IMR-90 (cell line): Measurements from ENCODE around the gene TGFA. TPM values are rescaled to one million over a fixed set of nuclear protein-coding genes. Genes with fewer than 3 reads are reported as not detected.
A peak's percentile ranks its signal among the peaks of the same experiment; 100 is the strongest.

Experiments
- ATAC-seq: fragments of 200-7000 bp; cut with Tn5 transposase; 2 replicates; pipeline ENCODE4 v1.9.1; 2020; ENCODE audit warnings: low read depth, mild to moderate bottlenecking, moderate library complexity
- BruUV-seq: library from RNA; stranded (reverse); fragments of 400-500 nt; replicated peaks from 2 replicates; lab custom pipeline; 2021; lab: Mats Ljungman, UMichigan
- CTCF ChIA-PET: fragments of 300-600 bp; formaldehyde crosslinking; extraction: SDS; loops from one replicate; lab custom pipeline; 2021; ENCODE audit warnings: antibody characterized with exemption; lab: Yijun Ruan, JAX
- POLR2A ChIA-PET: fragments of 300-600 bp; sonication (Branson Sonifier 250); formaldehyde crosslinking; loops from one replicate; lab custom pipeline; 2022; ENCODE audit warnings: antibody characterized with exemption; ENCODE audit not compliant: unreplicated experiment; lab: Charles Lee
- DNase-seq: peaks from one replicate; pipeline ENCODE4 v3.0.0; 2013
- H2AFZ ChIP-seq: replicated peaks from 2 replicates; pipeline ENCODE3; 2013; ENCODE audit warnings: low read length, mild to moderate bottlenecking; ENCODE audit not compliant: poor library complexity
- H2AK5ac ChIP-seq: 2 replicates; pipeline ENCODE4 v1.6.1; 2013; ENCODE audit warnings: low read depth, low read length, inconsistent platforms
- H2AK9ac ChIP-seq: replicated peaks from 2 replicates; pipeline ENCODE3; 2013; ENCODE audit warnings: mild to moderate bottlenecking, low read depth, low read length, moderate library complexity; ENCODE audit not compliant: poor library complexity
- H2BK120ac ChIP-seq: 2 replicates; pipeline ENCODE4 v1.6.1; 2013; ENCODE audit warnings: low read depth, low read length, inconsistent platforms
- H2BK15ac ChIP-seq: 3 replicates; pipeline ENCODE4 v1.6.1; 2013; ENCODE audit warnings: low read depth, low read length, inconsistent platforms
- H2BK20ac ChIP-seq: 2 replicates; pipeline ENCODE4 v1.6.1; 2013; ENCODE audit warnings: low read depth, mild to moderate bottlenecking, inconsistent platforms, low read length, moderate library complexity
- H2BK5ac ChIP-seq: 2 replicates; pipeline ENCODE4 v1.6.1; 2013; ENCODE audit warnings: mild to moderate bottlenecking, low read depth, low read length, inconsistent platforms; ENCODE audit not compliant: poor library complexity, severe bottlenecking
- H3K14ac ChIP-seq: replicated peaks from 2 replicates; pipeline ENCODE4 v1.6.1; 2013; ENCODE audit warnings: low read depth, low read length, inconsistent platforms
- H3K18ac ChIP-seq: 2 replicates; pipeline ENCODE4 v1.6.1; 2013; ENCODE audit warnings: low read depth, low read length, control low read depth
- H3K23ac ChIP-seq: 2 replicates; pipeline ENCODE4 v1.6.1; 2013; ENCODE audit warnings: low read depth, low read length, inconsistent platforms
- H3K27ac ChIP-seq: 2 replicates; pipeline ENCODE4 v1.5.1; 2013; ENCODE audit warnings: mild to moderate bottlenecking, control low read depth, low read length; ENCODE audit not compliant: insufficient read depth
- H3K27me3 ChIP-seq: 2 replicates; pipeline ENCODE4 v1.6.1; 2013; ENCODE audit warnings: low read length; ENCODE audit not compliant: control insufficient read depth, insufficient read depth
- H3K36me3 ChIP-seq: 2 replicates; pipeline ENCODE4 v1.6.1; 2013; ENCODE audit warnings: low read length, mixed read lengths; ENCODE audit not compliant: control insufficient read depth, insufficient read depth
- H3K4ac ChIP-seq: 2 replicates; pipeline ENCODE4 v1.6.1; 2013; ENCODE audit warnings: low read depth, low read length, inconsistent platforms
- H3K4me1 ChIP-seq: 2 replicates; pipeline ENCODE4 v1.6.1; 2013; ENCODE audit warnings: low read length, mixed read lengths; ENCODE audit not compliant: control insufficient read depth, insufficient read depth
- H3K4me2 ChIP-seq: 2 replicates; pipeline ENCODE4 v1.6.1; 2013; ENCODE audit warnings: low read depth, mild to moderate bottlenecking, control low read depth, low read length, moderate library complexity
- H3K4me3 ChIP-seq: 2 replicates; pipeline ENCODE4 v1.5.1; 2013; ENCODE audit warnings: low read depth, mild to moderate bottlenecking, control low read depth, low read length, moderate library complexity; ENCODE audit not compliant: insufficient read depth
- H3K56ac ChIP-seq: 2 replicates; pipeline ENCODE4 v1.6.1; 2013; ENCODE audit warnings: low read length, inconsistent platforms; ENCODE audit not compliant: insufficient read depth; ENCODE audit errors: extremely low read depth
- H3K79me1 ChIP-seq, 2 experiments: 2 replicates each; pipeline ENCODE4 v1.6.1; 2013; ENCODE audit warnings: low read length in 2 of 2, inconsistent platforms in 1 of 2, low read depth in 1 of 2
- H3K9ac ChIP-seq: 2 replicates; pipeline ENCODE4 v1.6.1; 2013; ENCODE audit warnings: low read depth, low read length, control low read depth
- H3K9me1 ChIP-seq: 2 replicates; pipeline ENCODE4 v1.6.1; 2013; ENCODE audit warnings: low read length, inconsistent platforms; ENCODE audit not compliant: insufficient read depth
- H3K9me3 ChIP-seq: 2 replicates; pipeline ENCODE4 v1.6.1; 2013; ENCODE audit warnings: low read length; ENCODE audit not compliant: control insufficient read depth, insufficient read depth
- H4K20me1 ChIP-seq: 2 replicates; pipeline ENCODE4 v1.6.1; 2013; ENCODE audit warnings: low read length, inconsistent platforms; ENCODE audit not compliant: insufficient read depth
- H4K5ac ChIP-seq: 2 replicates; pipeline ENCODE4 v1.6.1; 2013; ENCODE audit warnings: mild to moderate bottlenecking, low read depth, low read length, control low read depth
- H4K8ac ChIP-seq, 2 experiments: 2 replicates each; pipeline ENCODE4 v1.6.1; 2013; ENCODE audit warnings: low read depth in 2 of 2, low read length in 2 of 2, control low read depth in 1 of 2, inconsistent platforms in 1 of 2
- H4K91ac ChIP-seq: 2 replicates; pipeline ENCODE4 v1.6.1; 2013; ENCODE audit warnings: low read depth, low read length, inconsistent platforms; ENCODE audit not compliant: insufficient read depth
- BHLHE40 ChIP-seq: fragments of 150-350 bp; IDR thresholded peaks from 2 replicates; pipeline ENCODE4 v1.6.1; 2016; ENCODE audit warnings: mild to moderate bottlenecking, low read depth, low read length
- CHD1 ChIP-seq: IDR thresholded peaks from 2 replicates; pipeline ENCODE4 v1.6.1; 2012; ENCODE audit warnings: low read depth, low read length, improper control_type of control experiment
- CTCF ChIP-seq: conservative IDR thresholded peaks from 2 replicates; pipeline ENCODE4 v1.5.1; 2012; ENCODE audit warnings: mild to moderate bottlenecking, low read depth, low read length, improper control_type of control experiment
- ELK1 ChIP-seq: fragments of 150-350 bp; IDR thresholded peaks from 2 replicates; pipeline ENCODE4 v1.6.1; 2016; ENCODE audit warnings: low read depth, mild to moderate bottlenecking, low read length, moderate library complexity, borderline replicate concordance
- NFE2L2 ChIP-seq: fragments of 150-350 bp; IDR thresholded peaks from 2 replicates; pipeline ENCODE4 v1.6.1; 2016; ENCODE audit warnings: low read depth, mild to moderate bottlenecking, low read length
- POLR2A ChIP-seq: IDR thresholded peaks from 2 replicates; pipeline ENCODE4 v1.6.1; 2012; ENCODE audit warnings: mild to moderate bottlenecking, low read depth, low read length
- RCOR1 ChIP-seq: IDR thresholded peaks from 2 replicates; pipeline ENCODE4 v1.6.1; 2012; ENCODE audit warnings: mild to moderate bottlenecking, low read length, improper control_type of control experiment; ENCODE audit not compliant: insufficient replicate concordance
- RFX5 ChIP-seq: IDR thresholded peaks from 2 replicates; pipeline ENCODE4 v1.8.0; 2012; ENCODE audit warnings: low read depth, mild to moderate bottlenecking, low read length, moderate library complexity
- USF2 ChIP-seq: fragments of 150-350 bp; IDR thresholded peaks from 2 replicates; pipeline ENCODE4 v1.6.1; 2017; ENCODE audit warnings: mild to moderate bottlenecking, antibody characterized with exemption, low read length, low read depth
- WGBS, 2 experiments: methylation state at CpG; one replicate each; pipeline versions ENCODE4 v1.1.5 to v1.1.7; 2013; ENCODE audit warnings: missing lambda C conversion rate in 2 of 2; ENCODE audit not compliant: insufficient read length in 1 of 2; ENCODE audit errors: extremely low coverage in 2 of 2; 5-methylcytosine and 5-hydroxymethylcytosine counted together
- dilution Hi-C: fragments of 300-500 bp; cut with HindIII; formaldehyde crosslinking; loops from one replicate; pipeline ENCODE4 v1.14.3; 2018; ENCODE audit warnings: low sequenced_read_pairs; ENCODE audit not compliant: unreplicated experiment
- in situ Hi-C: fragments of 300-500 bp; cut with MboI; formaldehyde crosslinking; loops from 3 replicates; pipeline ENCODE4 v1.14.3; 2019; ENCODE audit warnings: low sequenced_read_pairs, inconsistent platforms, mixed read lengths
- intact Hi-C: fragments of 100-400 bp; cut with micrococcal nuclease; formaldehyde crosslinking; loops from 2 replicates; pipeline ENCODE4 v1.10.0; 2022
- polyA plus RNA-seq, 3 experiments: library from polyadenylated mRNA; depleted of rRNA; stranded (reverse); fragments of >200 nt; gene quantifications; 2 replicates each; pipeline ENCODE4 v1.2.3, GENCODE V29; 2012; ENCODE audit warnings: low replicate concordance in 1 of 3
- total RNA-seq: library from RNA; depleted of rRNA; stranded (reverse); fragments of >200 nt; gene quantifications from 2 replicates; pipeline ENCODE4 v1.2.3, GENCODE V29; 2012

The TGFA gene
- total and polyA plus RNA-seq, 2 of the 4 experiments (the other 2 are of a cell fraction) = not detected

GRCh38 chr2:70596293-70596692, 42.7 kb upstream of the TGFA start:
- H2BK20ac ChIP-seq = no peak overlapping the region
- H3K14ac ChIP-seq = no peak overlapping the region
- dilution Hi-C loops = no loop called here
- no peaks in the 10 kb centered on the region for H4K20me1 ChIP-seq
- no peaks in the 10 kb centered on the region for H3K9me1 ChIP-seq
- 0 out of 2 replicates have a peak overlapping the region, but pooled peaks have one; percentile 20 for H3K4ac ChIP-seq
- no peak overlapping the region for H3K56ac ChIP-seq
- H3K4me2 ChIP-seq = no peak overlapping the region; the same call in 1 of the 2 replicates
- H4K8ac ChIP-seq = 0 out of 4 replicates have a peak overlapping the region, but pooled peaks of 1 of the 2 experiments have one; percentile 20
- in situ Hi-C loops = no loop called here
- DNase-seq = no peak
- H2BK5ac ChIP-seq = peak overlapping the region; percentile 49
- H3K9ac ChIP-seq = no peak overlapping the region
- H3K4me1 ChIP-seq = peaks cover 6% of the 10 kb centered on the region
- H4K5ac ChIP-seq = peak overlapping the region; percentile 98; the same call in 1 of the 2 replicates
- H3K27me3 ChIP-seq = no peaks in the 10 kb centered on the region
- ChIA-PET POLR2A (no interaction called here), CTCF (no interaction called here)
- no peak overlapping the region for H4K91ac ChIP-seq
- no peaks in the 10 kb centered on the region for H3K9me3 ChIP-seq
- ATAC-seq = no peak
- peak overlapping the region; percentile 4; the same call in 1 of the 2 replicates for H2BK120ac ChIP-seq
- intact Hi-C loops = no loop called here
- no peak overlapping the region for H3K4me3 ChIP-seq
- no peak overlapping the region for H2AK9ac ChIP-seq
- no peaks in the 10 kb centered on the region for H3K79me1 ChIP-seq
- TF ChIP-seq RCOR1 = no peak
- TF ChIP-seq BHLHE40 = no peak
- TF ChIP-seq CTCF = no peak
- TF ChIP-seq USF2 = no peak
- no peak for TF ChIP-seq RFX5
- no peak for TF ChIP-seq NFE2L2
- TF ChIP-seq POLR2A = no peak
- TF ChIP-seq ELK1 = no peak
- no peak for TF ChIP-seq CHD1
- peak overlapping the region; percentile 94; the same call in 1 of the 2 replicates for H3K18ac ChIP-seq
- H2BK15ac ChIP-seq = no peak overlapping the region
- BruUV-seq = no TSS peak
- peak overlapping the region; percentile 58 for H2AFZ ChIP-seq
- WGBS, 2 experiments = 66 to 100% methylated on average over 1 to 6 of the region's 6 CpGs
- H2AK5ac ChIP-seq = no peak overlapping the region
- no peak overlapping the region for H3K27ac ChIP-seq
- H3K23ac ChIP-seq = no peak overlapping the region
- no peaks in the 10 kb centered on the region for H3K36me3 ChIP-seq
